ENCODE results near the gene MC3R.
A peak's percentile ranks its signal among the peaks of the same experiment; 100 is the strongest.

DNA sequence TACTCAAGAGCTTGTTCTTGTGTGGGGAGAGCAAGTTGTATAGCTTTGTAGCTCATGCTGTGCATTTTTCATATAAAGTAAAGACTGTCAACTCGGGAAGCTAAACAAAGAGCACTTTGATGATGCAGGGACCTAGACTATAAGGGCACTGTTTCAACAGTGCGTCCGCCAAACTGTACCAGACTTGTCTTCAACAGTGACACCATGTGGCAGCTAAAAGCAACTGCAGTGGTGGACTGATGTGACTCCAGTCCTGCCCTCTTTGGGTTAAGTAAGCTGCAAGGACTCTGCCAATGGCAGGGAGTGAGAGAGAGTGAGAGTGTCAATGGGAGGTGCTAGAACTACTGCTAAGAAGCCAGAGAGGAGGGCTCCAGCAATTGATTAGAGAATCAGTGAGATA, 48.1 kb upstream of the MC3R start:
- TF ChIP-seq, protein P1, sequence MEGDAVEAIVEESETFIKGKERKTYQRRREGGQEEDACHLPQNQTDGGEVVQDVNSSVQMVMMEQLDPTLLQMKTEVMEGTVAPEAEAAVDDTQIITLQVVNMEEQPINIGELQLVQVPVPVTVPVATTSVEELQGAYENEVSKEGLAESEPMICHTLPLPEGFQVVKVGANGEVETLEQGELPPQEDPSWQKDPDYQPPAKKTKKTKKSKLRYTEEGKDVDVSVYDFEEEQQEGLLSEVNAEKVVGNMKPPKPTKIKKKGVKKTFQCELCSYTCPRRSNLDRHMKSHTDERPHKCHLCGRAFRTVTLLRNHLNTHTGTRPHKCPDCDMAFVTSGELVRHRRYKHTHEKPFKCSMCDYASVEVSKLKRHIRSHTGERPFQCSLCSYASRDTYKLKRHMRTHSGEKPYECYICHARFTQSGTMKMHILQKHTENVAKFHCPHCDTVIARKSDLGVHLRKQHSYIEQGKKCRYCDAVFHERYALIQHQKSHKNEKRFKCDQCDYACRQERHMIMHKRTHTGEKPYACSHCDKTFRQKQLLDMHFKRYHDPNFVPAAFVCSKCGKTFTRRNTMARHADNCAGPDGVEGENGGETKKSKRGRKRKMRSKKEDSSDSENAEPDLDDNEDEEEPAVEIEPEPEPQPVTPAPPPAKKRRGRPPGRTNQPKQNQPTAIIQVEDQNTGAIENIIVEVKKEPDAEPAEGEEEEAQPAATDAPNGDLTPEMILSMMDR (IDR thresholded peaks at IDR 0.05): peak in 1 of 2 donors; percentile 26
- TF ChIP-seq POLR2AphosphoS5 (IDR thresholded peaks at IDR 0.05) (no peak), POLR2A (IDR thresholded peaks at IDR 0.05) (no peak), EP300 (IDR thresholded peaks at IDR 0.05) (no peak)
